Erythroblast (primary cell): ENCODE results near the gene RAC3.
A peak's percentile ranks its signal among the peaks of the same experiment; 100 is the strongest.

Source experiments
- DNase-seq, 2 experiments: peaks; one replicate each; lab custom pipeline; 2025; lab: John Stamatoyannopoulos, UW
- GATA1 ChIP-seq: IDR thresholded peaks from 2 replicates; pipeline ENCODE4 v1.6.1; 2011; ENCODE audit warnings: low read depth, mild to moderate bottlenecking, control low read depth, low read length, moderate library complexity
- POLR2A ChIP-seq: IDR thresholded peaks from 2 replicates; pipeline ENCODE4 v1.6.1; 2011; ENCODE audit warnings: mild to moderate bottlenecking, low read length

Gene RAC3

DNA sequence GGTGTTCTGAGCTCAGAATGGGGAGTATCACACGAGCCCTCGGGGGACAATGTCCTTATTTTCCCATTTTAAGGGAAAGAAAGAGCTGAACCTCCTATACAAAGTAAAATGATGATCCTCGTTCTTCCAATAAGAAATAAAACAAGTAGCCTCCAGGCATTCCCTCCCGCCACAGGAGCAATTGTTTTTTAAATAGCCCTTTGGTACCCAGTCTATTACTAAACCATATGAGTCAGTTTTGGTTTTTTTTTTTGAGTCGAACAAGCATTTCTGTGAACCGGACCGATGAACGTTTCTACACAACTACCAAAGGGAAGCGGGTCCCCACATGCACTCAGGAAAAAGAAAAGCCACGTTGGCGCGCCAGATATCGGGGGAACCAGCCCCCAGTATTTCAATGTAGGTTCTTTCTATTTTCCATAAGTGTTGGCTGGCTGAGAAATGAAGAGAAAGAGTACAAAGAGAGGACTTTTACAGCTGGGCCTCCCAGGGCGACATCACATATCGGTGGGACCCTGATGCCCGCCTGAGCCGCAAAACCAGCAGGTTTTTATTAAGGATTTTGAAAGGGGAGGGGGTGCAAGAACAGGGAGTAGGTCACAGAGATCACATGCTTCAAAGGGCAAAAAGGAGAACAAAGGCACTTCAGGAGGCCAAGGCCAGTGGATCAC lies 9.8 kb downstream of the RAC3 start:
- no peak for TF ChIP-seq GATA1
- no peak for TF ChIP-seq POLR2A
- no peak for DNase-seq

- TF ChIP-seq POLR2A (no peak), GATA1 (no peak)
- no peak for DNase-seq
Measured at GRCh38 chr17:82042649-82043048, 11.2 kb downstream of the RAC3 start.

GRCh38 chr17:82043507-82043906 lies 12.0 kb downstream of the RAC3 start:
- no peak for DNase-seq
- TF ChIP-seq GATA1 = no peak
- no peak for TF ChIP-seq POLR2A

DNA sequence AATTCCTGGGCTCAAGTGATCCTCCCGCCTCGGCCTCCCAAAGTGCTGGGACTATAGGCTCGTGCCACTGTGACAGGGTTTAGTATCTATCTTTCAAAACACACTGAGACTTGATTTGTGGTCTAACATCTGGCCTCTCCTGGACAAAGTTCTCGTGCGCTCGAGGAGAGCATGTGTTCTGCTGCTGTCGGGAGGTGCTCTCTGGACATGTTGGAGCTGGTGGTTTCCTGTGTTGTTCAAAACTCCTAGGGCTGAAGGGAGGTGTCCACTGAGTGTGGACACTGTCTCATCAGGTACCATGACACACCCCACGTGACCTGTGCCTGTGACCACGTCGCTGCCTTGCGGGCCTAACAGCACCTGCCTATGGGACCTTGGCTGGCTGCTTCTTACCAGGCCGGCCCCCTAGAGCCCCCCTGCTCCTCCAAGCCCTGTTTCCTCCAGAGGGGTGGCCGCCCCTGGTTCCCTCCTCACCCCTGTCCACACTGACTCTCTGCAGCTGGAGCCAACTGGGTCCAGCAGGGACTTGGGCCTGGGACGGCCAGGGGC lies 14.5 kb downstream of the RAC3 start:
- no peak for DNase-seq
- TF ChIP-seq POLR2A (no peak), GATA1 (no peak)

- TF ChIP-seq GATA1 (no peak), POLR2A (no peak)
- DNase-seq = no peak
Measured at GRCh38 chr17:82046903-82047302, 15.4 kb downstream of the RAC3 start.

GRCh38 chr17:82047379-82047778 lies 15.9 kb downstream of the RAC3 start:
- DNase-seq = no peak
- TF ChIP-seq GATA1 = no peak
- TF ChIP-seq POLR2A = no peak

- no peak for DNase-seq
- no peak for TF ChIP-seq GATA1
- TF ChIP-seq POLR2A = no peak
Measured at GRCh38 chr17:82047914-82048570, 16.6 kb downstream of the RAC3 start.

GRCh38 chr17:82048571-82048971 lies 17.1 kb downstream of the RAC3 start:
- no peak for DNase-seq
- TF ChIP-seq GATA1 = no peak
- no peak for TF ChIP-seq POLR2A

GRCh38 chr17:82049106-82049505 lies 17.6 kb downstream of the RAC3 start:
- DNase-seq = no peak
- no peak for TF ChIP-seq GATA1
- no peak for TF ChIP-seq POLR2A

DNA sequence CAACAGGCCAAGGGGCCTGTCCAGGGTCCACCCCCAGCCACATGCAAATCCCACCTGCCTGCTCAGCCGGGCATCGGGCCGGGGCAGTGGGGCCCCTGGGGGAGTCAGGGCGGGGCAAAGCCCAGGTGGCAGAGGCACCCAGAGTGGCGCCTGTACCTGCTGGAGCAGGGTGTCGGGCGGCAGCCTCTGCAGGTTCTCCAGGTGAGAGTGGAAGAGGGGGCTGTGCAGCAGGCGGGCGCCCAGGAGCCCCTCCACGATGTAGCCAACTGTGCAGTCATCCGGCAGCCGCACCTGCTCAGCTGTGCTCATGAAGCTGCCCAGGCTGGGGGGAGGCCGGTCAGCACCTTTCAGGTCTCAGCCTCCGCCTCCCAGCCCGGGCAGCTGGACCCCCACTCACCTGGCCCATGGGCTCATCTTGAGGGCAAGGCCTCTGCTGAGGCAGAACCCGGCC lies 18.1 kb downstream of the RAC3 start:
- TF ChIP-seq POLR2A = no peak
- no peak for TF ChIP-seq GATA1
- DNase-seq = no peak

DNA sequence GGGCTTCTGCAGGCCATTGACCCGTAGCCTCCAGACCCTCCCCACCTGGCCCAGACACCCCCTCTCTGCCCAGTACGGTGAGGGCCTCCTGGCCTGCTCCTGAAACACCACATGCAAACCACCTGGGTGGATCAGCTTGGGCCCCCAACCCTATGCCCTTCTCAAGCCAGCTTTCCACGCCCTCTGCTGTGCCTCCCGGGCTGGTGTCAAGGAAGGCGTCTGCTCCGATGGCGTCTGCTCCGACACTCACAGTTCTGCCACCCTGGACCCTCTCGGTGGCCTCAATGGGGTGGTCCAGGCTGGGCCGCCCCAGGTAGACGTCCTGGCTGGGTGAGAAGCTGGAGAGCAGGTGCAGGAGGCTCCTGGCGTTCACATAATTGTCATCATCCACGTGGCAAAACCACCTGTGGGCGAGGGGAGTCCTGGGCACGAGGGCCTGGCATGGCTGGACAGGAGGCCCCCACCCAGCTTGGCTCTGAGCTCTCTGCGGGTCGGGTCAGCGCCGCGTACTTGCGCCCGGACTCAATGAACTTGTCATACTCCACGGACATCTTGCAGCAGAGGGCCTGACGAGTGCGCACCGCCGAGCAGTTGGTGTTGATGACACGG lies 18.8 kb downstream of the RAC3 start:
- TF ChIP-seq POLR2A (no peak), GATA1 (no peak)
- DNase-seq = no peak

DNA sequence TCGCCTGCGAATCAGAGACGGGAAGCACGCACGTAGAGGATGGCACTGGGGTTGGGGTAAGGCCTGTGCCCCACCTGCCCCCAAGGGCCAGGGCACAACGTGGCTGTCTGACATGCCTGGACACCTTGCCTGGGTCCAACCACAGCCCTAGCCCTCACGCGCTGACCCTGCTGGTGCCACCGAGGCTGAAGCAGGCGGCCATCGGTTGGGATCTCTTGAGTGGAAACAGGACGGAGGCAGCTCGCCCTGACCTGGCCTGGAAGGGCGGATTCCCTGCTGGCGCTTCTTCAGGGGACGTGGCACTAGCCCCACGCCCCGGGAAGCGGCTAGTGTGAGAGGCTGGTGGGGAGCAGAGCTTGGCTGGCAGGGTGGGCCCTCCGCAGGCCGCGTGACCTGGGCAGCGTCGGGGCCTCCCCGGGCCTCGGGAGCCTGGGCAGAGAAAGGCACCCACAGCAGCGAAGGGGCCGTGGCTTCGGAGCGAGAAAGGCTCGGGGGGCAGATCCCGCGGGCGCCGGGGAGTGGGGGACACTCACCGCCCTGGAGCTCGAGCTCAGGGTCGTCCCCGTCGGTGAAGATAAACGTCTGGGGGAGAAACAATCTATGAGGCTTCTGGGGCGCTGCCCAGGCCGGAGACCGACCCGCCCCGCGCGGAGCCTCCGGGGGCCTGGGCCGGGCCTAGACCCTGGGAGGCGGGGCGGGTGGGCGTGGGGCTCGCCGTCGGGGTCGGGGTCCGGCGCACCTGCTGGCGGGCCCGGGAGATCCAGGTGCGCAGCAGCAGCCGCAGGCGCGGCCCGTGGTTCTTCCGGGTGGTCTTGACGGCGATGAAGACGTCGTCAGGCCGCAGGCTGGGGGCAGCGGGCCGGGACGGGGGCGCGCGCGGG lies 19.5 kb downstream of the RAC3 start:
- DNase-seq = peak; percentile 49 to 50
- TF ChIP-seq GATA1 (no peak), POLR2A (no peak)
